HepG2 (cell line): ENCODE measurements around the gene SLC16A14.

Experiments
- CTCF ChIP-seq: sonication (generic); formaldehyde crosslinking; IDR thresholded peaks from 2 replicates; pipeline ENCODE4 v1.5.0; 2020; ENCODE audit warnings: mild to moderate bottlenecking, missing genetic modification reagents, moderate library complexity
- HNRNPH1 ChIP-seq: fragments of 200-400 bp; formaldehyde crosslinking; optimal IDR thresholded peaks from 2 replicates; pipeline ENCODE3; 2017; ENCODE audit warnings: mild to moderate bottlenecking, low read depth, low read length
- JUND ChIP-seq: sonication (generic); formaldehyde crosslinking; IDR thresholded peaks from 2 replicates; pipeline ENCODE4 v1.8.0; 2022; ENCODE audit warnings: mild to moderate bottlenecking, missing genetic modification reagents
- POLR2A ChIP-seq, 2 experiments: IDR thresholded peaks; 2 replicates each; pipeline ENCODE4 v1.6.1; 2011; ENCODE audit warnings: low read depth in 2 of 2, low read length in 2 of 2, mild to moderate bottlenecking in 1 of 2, moderate library complexity in 1 of 2; ENCODE audit not compliant: insufficient read depth in 1 of 2
- YY1 ChIP-seq: IDR thresholded peaks from 2 replicates; pipeline ENCODE4 v1.6.1; 2011; ENCODE audit warnings: low read length, low read depth, moderate library complexity, mild to moderate bottlenecking; ENCODE audit not compliant: insufficient read depth, insufficient replicate concordance
- ZFP36L2 ChIP-seq: sonication (generic); formaldehyde crosslinking; IDR thresholded peaks from 2 replicates; pipeline ENCODE4 v1.4.0; 2020; ENCODE audit warnings: missing genetic modification reagents
- ZNF639 ChIP-seq: conservative IDR thresholded peaks from 2 replicates; pipeline ENCODE4 v1.6.1; 2018; ENCODE audit warnings: missing genetic modification reagents

GRCh38 chr2:230046491-230046890 is 22.2 kb downstream of the SLC16A14 start:
- TF ChIP-seq CTCF (CRISPR knock-in tag) = no peak
- no peak for TF ChIP-seq YY1
- TF ChIP-seq JUND (CRISPR knock-in tag) = no peak
- no peak for TF ChIP-seq HNRNPH1
- no peak for TF ChIP-seq ZNF639
- TF ChIP-seq POLR2A (IDR thresholded peaks at IDR 0.05; ENCODE audit: insufficient read depth in 1 of 2, low read depth in 2 of 2, low read length in 2 of 2) = no peak
- TF ChIP-seq ZFP36L2 (CRISPR knock-in tag) = no peak
